Measurements from ENCODE around the gene MAD1L1. TPM values are rescaled to one million over a fixed set of nuclear protein-coding genes. Genes with fewer than 3 reads are reported as not detected.

Gene MAD1L1
- total RNA-seq, 1 donor from 2014 or later, result 57.4 TPM

DNA sequence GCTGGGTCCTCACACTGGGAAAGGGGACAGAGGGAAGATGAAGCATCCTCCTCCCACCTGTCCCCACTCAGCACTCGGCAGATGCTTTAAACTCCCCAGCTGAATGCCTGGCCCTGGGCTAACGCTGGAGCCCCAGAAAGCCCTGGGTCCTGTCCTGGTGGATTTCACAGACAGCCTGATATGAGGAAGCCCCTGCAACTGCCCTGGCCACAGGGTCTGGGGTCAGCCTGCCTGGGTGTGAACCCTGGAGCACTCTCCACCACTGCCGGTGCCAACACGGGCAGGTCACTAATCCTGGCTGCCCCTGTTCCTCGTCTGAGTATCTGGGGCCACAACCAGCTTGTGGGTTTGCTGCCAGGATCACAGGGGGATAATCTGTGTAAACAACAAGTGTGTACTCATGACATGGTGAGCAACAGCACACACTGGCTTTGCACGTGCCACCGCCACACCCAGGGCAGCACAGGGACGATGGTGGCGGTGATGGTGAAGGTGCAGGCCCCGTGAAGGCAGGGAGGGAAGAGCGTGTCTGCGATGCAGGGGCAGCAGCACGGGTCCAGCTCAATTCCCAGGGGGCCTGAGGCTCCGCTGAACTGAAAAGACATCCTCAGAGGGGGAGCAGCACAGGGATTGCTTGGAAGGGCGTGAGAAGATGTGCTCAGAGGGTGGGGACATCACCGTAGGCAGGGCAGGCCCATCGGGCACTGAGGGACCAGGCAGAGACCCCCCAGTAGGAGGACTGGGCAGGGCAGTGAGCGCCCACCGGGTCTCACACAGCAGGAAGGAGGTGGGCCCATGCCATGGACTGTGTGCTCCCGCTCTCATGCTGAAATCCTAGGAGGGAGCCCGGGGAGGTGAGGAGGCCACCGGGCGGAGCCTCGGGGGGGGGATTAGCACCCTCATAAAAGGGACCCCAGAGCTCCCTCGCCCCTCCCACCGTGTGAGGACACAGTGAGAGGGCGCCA is 238.7 kb downstream of the MAD1L1 start:
- no peaks in the 10 kb centered on the region for H3K36me3 ChIP-seq (ENCODE audit: control insufficient read depth, insufficient read depth, low read length)
- no peaks in the 10 kb centered on the region for H3K27me3 ChIP-seq (ENCODE audit: control insufficient read depth, insufficient read depth, low read length)
- H3K4me3 ChIP-seq (ENCODE audit: low read depth, low read length), result no peak overlapping the region
- FAIRE-seq (no peak), DNase-seq (ENCODE audit: low read depth) (no peak)
- TF ChIP-seq, protein P1, sequence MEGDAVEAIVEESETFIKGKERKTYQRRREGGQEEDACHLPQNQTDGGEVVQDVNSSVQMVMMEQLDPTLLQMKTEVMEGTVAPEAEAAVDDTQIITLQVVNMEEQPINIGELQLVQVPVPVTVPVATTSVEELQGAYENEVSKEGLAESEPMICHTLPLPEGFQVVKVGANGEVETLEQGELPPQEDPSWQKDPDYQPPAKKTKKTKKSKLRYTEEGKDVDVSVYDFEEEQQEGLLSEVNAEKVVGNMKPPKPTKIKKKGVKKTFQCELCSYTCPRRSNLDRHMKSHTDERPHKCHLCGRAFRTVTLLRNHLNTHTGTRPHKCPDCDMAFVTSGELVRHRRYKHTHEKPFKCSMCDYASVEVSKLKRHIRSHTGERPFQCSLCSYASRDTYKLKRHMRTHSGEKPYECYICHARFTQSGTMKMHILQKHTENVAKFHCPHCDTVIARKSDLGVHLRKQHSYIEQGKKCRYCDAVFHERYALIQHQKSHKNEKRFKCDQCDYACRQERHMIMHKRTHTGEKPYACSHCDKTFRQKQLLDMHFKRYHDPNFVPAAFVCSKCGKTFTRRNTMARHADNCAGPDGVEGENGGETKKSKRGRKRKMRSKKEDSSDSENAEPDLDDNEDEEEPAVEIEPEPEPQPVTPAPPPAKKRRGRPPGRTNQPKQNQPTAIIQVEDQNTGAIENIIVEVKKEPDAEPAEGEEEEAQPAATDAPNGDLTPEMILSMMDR (IDR thresholded peaks at IDR 0.05; ENCODE audit: insufficient read depth, low read length, severe bottlenecking), result no peak

DNA sequence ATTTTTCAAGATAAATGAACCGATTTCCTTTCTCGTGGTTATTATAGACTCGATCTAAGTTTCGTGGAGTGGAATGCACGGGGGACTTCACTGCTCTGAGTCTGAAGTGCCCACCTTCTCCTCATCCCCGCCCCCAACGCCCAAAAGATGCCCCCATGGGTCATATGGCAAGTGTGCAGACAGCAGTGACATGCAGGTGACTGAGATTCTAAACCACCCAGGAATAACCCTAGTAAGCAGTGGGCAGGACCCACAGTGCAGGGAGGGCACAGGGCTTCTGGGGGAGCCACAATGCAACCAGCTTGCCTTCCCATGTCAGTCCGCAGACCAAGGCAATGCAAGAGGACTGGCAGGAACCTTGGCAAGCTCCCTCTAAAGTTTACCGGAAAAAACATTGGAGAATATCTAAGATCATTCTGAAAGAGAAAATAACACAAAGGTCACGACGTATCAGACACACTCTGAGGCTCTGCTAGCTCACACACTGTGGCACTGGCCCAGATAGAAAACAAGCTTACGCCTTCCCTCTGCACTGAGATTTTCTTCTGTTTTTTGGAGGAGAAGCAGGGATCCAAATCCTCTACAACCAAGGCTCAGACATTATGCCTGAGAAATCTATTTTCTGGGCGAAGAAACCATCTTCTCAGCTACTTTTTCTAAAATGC is 239.6 kb downstream of the MAD1L1 start:
- TF ChIP-seq, protein P1 (IDR thresholded peaks at IDR 0.05; ENCODE audit: insufficient read depth, low read length, severe bottlenecking), result no peak
- FAIRE-seq, result no peak
- DNase-seq (ENCODE audit: low read depth), result no peak
- Histone ChIP-seq H3K36me3 (ENCODE audit: control insufficient read depth, insufficient read depth, low read length) (no peaks in the 10 kb centered on the region), H3K27me3 (ENCODE audit: control insufficient read depth, insufficient read depth, low read length) (no peaks in the 10 kb centered on the region), H3K4me3 (ENCODE audit: low read depth, low read length) (no peak overlapping the region)

DNA sequence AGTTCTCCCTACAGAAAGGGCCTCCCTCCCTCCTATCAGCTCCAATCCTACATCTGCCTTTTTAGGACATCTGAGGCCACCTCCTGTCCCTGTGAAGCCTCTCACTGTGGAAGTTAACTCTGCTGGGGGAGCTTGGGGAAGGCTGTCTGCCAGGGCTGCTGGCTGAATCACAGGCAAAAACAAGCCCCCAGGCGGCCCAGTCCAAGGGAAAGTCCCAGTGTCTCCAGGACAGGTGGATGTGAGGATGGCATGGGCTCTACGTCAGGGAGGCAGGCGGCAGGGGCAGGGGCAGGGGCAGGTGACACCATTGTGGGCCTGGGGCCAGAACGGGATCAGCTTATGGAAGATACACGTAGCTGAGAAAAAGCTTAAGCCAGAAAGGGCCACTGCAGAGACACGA is 240.2 kb downstream of the MAD1L1 start:
- H3K4me3 ChIP-seq (ENCODE audit: low read depth, low read length), result no peak overlapping the region
- H3K27me3 ChIP-seq (ENCODE audit: control insufficient read depth, insufficient read depth, low read length), result no peaks in the 10 kb centered on the region
- FAIRE-seq (no peak), DNase-seq (ENCODE audit: low read depth) (no peak)
- TF ChIP-seq, protein P1 (IDR thresholded peaks at IDR 0.05; ENCODE audit: insufficient read depth, low read length, severe bottlenecking), result no peak
- no peaks in the 10 kb centered on the region for H3K36me3 ChIP-seq (ENCODE audit: control insufficient read depth, insufficient read depth, low read length)

GRCh38 chr7:1990001-1990670 is 242.6 kb downstream of the MAD1L1 start:
- H3K36me3 ChIP-seq (ENCODE audit: control insufficient read depth, insufficient read depth, low read length), result no peaks in the 10 kb centered on the region
- no peaks in the 10 kb centered on the region for H3K27me3 ChIP-seq (ENCODE audit: control insufficient read depth, insufficient read depth, low read length)
- TF ChIP-seq, protein P1 (IDR thresholded peaks at IDR 0.05; ENCODE audit: insufficient read depth, low read length, severe bottlenecking), result no peak
- H3K4me3 ChIP-seq (ENCODE audit: low read depth, low read length), result no peak overlapping the region
- FAIRE-seq (no peak), DNase-seq (ENCODE audit: low read depth) (no peak)

DNA sequence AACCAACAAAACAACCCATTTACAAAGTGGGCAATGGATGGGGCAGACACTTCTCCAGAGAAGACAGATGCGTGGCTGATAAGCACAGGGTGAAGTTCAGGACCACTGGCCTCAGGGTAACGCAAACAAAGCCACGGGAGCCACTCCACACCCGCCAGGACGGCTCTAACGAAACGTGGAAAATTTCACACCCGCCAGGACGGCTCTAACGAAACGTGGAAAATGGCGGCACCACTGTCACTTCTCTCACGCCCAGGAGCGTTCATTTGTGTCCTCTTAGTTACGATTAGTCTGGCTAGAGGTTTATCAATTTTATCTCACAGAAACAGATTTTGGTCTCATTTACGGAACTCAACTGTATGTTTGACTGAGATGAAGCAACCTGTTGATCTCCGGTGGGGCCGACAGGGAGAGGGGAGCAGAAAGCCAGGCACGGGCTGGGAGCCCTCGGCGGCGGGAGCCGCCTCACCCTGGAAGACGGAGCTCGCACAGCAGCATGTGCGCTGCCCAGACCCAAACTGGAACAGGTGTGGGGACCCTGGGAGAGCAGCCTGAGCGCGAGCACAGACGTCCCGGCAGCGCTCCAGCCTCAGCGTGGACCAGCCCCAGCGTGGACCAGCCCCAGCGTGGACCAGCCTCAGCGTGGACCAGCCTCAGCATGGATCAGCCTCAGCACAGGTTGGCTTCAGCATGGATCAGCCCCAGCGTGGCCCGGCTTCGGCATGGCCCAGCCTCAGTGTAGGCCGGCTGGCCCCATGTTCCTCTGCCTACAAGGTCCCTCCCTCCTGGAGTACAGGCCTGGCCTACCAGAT is 243.5 kb downstream of the MAD1L1 start:
- Histone ChIP-seq H3K27me3 (ENCODE audit: control insufficient read depth, insufficient read depth, low read length) (no peaks in the 10 kb centered on the region), H3K36me3 (ENCODE audit: control insufficient read depth, insufficient read depth, low read length) (no peaks in the 10 kb centered on the region), H3K4me3 (ENCODE audit: low read depth, low read length) (no peak overlapping the region)
- TF ChIP-seq, protein P1 (IDR thresholded peaks at IDR 0.05; ENCODE audit: insufficient read depth, low read length, severe bottlenecking), result no peak
- DNase-seq (ENCODE audit: low read depth), result no peak
- no peak for FAIRE-seq

All from bronchial epithelial cell (primary cell).